Measurements from ENCODE around the gene PTPN23. TPM values are rescaled to one million over a fixed set of nuclear protein-coding genes. Genes with fewer than 3 reads are reported as not detected.

The PTPN23 gene
- total and polyA plus RNA-seq, 2 experiments from 2014 or later = 14.3 to 48.8 TPM

DNA sequence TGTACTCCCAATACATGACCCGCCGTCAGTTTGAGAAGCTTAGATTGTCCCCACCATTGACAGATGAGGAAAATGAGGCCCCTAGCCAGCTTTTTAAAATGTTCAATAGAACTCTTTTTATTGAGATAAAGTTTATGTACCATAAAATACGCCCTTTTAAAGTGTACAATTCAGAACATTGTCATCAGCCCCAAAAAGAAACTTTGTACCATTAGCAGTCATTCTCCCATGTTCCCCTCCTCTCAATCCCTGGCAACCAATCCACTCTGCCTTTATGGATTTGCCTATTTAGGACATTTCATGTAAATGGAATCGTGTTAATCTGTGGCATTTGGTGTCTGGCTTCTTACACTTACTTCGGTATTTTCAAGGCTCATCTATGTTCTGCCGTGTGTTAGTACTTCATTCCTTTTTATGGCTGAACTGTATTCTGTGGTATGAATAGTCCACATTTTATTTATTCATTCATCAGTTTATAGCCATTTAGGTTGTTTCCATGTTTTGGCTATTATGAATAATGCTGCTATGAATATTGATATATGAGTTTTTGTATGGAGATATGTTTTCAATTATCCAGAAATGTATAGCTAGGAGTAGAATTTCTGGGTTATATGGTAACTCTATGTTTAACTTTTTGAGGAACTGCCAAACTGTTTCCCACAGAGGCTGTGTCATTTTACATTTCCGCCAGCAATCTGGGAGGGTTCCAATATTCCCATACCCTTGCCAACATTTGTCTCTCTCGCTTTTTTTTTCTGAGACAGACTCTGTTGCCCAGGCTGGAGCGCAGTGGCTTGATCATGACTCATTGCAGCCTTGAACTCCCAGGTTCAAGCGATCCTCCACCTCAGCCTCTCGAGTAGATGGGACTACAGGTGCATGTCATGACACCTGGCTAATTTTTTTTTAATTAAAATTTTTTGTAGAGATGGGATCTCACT is 15.3 kb upstream of the PTPN23 start:
- TF ChIP-seq EZH2 (IDR thresholded peaks at IDR 0.05; ENCODE audit: low read depth, unreplicated experiment) (no peak), CREB1 (CRISPR knock-in tag; IDR thresholded peaks at IDR 0.05; ENCODE audit: low read depth) (no peak), STAT1 (IDR thresholded peaks at IDR 0.05; ENCODE audit: unreplicated experiment) (no peak), JUNB (IDR thresholded peaks at IDR 0.05; ENCODE audit: unreplicated experiment) (no peak), ZNF114 (CRISPR knock-in tag; IDR thresholded peaks at IDR 0.05) (no peak), POLR2AphosphoS5 (IDR thresholded peaks at IDR 0.05; ENCODE audit: low read depth) (no peak), NANOG (IDR thresholded peaks at IDR 0.05; ENCODE audit: borderline replicate concordance) (no peak)
- TF ChIP-seq, protein P1, sequence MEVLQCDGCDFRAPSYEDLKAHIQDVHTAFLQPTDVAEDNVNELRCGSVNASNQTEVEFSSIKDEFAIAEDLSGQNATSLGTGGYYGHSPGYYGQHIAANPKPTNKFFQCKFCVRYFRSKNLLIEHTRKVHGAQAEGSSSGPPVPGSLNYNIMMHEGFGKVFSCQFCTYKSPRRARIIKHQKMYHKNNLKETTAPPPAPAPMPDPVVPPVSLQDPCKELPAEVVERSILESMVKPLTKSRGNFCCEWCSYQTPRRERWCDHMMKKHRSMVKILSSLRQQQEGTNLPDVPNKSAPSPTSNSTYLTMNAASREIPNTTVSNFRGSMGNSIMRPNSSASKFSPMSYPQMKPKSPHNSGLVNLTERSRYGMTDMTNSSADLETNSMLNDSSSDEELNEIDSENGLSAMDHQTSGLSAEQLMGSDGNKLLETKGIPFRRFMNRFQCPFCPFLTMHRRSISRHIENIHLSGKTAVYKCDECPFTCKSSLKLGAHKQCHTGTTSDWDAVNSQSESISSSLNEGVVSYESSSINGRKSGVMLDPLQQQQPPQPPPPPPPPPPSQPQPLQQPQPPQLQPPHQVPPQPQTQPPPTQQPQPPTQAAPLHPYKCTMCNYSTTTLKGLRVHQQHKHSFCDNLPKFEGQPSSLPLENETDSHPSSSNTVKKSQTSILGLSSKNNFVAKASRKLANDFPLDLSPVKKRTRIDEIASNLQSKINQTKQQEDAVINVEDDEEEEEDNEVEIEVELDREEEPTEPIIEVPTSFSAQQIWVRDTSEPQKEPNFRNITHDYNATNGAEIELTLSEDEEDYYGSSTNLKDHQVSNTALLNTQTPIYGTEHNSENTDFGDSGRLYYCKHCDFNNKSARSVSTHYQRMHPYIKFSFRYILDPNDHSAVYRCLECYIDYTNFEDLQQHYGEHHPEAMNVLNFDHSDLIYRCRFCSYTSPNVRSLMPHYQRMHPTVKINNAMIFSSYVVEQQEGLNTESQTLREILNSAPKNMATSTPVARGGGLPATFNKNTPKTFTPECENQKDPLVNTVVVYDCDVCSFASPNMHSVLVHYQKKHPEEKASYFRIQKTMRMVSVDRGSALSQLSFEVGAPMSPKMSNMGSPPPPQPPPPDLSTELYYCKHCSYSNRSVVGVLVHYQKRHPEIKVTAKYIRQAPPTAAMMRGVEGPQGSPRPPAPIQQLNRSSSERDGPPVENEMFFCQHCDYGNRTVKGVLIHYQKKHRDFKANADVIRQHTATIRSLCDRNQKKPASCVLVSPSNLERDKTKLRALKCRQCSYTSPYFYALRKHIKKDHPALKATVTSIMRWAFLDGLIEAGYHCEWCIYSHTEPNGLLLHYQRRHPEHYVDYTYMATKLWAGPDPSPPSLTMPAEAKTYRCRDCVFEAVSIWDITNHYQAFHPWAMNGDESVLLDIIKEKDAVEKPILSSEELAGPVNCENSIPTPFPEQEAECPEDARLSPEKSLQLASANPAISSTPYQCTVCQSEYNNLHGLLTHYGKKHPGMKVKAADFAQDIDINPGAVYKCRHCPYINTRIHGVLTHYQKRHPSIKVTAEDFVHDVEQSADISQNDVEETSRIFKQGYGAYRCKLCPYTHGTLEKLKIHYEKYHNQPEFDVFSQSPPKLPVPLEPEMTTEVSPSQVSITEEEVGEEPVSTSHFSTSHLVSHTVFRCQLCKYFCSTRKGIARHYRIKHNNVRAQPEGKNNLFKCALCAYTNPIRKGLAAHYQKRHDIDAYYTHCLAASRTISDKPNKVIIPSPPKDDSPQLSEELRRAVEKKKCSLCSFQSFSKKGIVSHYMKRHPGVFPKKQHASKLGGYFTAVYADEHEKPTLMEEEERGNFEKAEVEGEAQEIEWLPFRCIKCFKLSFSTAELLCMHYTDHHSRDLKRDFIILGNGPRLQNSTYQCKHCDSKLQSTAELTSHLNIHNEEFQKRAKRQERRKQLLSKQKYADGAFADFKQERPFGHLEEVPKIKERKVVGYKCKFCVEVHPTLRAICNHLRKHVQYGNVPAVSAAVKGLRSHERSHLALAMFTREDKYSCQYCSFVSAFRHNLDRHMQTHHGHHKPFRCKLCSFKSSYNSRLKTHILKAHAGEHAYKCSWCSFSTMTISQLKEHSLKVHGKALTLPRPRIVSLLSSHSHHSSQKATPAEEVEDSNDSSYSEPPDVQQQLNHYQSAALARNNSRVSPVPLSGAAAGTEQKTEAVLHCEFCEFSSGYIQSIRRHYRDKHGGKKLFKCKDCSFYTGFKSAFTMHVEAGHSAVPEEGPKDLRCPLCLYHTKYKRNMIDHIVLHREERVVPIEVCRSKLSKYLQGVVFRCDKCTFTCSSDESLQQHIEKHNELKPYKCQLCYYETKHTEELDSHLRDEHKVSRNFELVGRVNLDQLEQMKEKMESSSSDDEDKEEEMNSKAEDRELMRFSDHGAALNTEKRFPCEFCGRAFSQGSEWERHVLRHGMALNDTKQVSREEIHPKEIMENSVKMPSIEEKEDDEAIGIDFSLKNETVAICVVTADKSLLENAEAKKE (CRISPR knock-in tag; IDR thresholded peaks at IDR 0.05) = no peak
- TF ChIP-seq, protein P2, sequence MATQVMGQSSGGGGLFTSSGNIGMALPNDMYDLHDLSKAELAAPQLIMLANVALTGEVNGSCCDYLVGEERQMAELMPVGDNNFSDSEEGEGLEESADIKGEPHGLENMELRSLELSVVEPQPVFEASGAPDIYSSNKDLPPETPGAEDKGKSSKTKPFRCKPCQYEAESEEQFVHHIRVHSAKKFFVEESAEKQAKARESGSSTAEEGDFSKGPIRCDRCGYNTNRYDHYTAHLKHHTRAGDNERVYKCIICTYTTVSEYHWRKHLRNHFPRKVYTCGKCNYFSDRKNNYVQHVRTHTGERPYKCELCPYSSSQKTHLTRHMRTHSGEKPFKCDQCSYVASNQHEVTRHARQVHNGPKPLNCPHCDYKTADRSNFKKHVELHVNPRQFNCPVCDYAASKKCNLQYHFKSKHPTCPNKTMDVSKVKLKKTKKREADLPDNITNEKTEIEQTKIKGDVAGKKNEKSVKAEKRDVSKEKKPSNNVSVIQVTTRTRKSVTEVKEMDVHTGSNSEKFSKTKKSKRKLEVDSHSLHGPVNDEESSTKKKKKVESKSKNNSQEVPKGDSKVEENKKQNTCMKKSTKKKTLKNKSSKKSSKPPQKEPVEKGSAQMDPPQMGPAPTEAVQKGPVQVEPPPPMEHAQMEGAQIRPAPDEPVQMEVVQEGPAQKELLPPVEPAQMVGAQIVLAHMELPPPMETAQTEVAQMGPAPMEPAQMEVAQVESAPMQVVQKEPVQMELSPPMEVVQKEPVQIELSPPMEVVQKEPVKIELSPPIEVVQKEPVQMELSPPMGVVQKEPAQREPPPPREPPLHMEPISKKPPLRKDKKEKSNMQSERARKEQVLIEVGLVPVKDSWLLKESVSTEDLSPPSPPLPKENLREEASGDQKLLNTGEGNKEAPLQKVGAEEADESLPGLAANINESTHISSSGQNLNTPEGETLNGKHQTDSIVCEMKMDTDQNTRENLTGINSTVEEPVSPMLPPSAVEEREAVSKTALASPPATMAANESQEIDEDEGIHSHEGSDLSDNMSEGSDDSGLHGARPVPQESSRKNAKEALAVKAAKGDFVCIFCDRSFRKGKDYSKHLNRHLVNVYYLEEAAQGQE (IDR thresholded peaks at IDR 0.05; ENCODE audit: unreplicated experiment) = no peak
- TF ChIP-seq, protein P3, sequence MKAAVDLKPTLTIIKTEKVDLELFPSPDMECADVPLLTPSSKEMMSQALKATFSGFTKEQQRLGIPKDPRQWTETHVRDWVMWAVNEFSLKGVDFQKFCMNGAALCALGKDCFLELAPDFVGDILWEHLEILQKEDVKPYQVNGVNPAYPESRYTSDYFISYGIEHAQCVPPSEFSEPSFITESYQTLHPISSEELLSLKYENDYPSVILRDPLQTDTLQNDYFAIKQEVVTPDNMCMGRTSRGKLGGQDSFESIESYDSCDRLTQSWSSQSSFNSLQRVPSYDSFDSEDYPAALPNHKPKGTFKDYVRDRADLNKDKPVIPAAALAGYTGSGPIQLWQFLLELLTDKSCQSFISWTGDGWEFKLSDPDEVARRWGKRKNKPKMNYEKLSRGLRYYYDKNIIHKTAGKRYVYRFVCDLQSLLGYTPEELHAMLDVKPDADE (IDR thresholded peaks at IDR 0.05) = no peak
- TF ChIP-seq, protein P4, sequence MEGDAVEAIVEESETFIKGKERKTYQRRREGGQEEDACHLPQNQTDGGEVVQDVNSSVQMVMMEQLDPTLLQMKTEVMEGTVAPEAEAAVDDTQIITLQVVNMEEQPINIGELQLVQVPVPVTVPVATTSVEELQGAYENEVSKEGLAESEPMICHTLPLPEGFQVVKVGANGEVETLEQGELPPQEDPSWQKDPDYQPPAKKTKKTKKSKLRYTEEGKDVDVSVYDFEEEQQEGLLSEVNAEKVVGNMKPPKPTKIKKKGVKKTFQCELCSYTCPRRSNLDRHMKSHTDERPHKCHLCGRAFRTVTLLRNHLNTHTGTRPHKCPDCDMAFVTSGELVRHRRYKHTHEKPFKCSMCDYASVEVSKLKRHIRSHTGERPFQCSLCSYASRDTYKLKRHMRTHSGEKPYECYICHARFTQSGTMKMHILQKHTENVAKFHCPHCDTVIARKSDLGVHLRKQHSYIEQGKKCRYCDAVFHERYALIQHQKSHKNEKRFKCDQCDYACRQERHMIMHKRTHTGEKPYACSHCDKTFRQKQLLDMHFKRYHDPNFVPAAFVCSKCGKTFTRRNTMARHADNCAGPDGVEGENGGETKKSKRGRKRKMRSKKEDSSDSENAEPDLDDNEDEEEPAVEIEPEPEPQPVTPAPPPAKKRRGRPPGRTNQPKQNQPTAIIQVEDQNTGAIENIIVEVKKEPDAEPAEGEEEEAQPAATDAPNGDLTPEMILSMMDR (conservative IDR thresholded peaks at IDR 0.05; ENCODE audit: low read depth in 2 of 2) = no peak
- H3K27me3 ChIP-seq (ENCODE audit: insufficient read depth) = no peaks in the 10 kb centered on the region
- no peak overlapping the region for H3K4me3 ChIP-seq
- no peak for DNase-seq (ENCODE audit: low spot score)
- no peak overlapping the region for H3K27ac Mint-ChIP-seq
- H3K9me2 ChIP-seq (ENCODE audit: insufficient read depth) = no peaks in the 10 kb centered on the region
- no peaks in the 10 kb centered on the region; the same call in 1 of the 3 replicates for H3K4me1 Mint-ChIP-seq
- H3K27me3 Mint-ChIP-seq (ENCODE audit: insufficient read depth, low read depth, poor library complexity) = peaks cover 8% of the 10 kb centered on the region
- no peaks in the 10 kb centered on the region for H3K36me3 ChIP-seq (ENCODE audit: insufficient read depth)
- H3K9me3 Mint-ChIP-seq = peaks cover 8% of the 10 kb centered on the region
- H4K20me1 ChIP-seq (replicated peaks; ENCODE audit: insufficient read depth) = no peaks in the 10 kb centered on the region
- peaks cover under 1% of the 10 kb centered on the region for H3K36me3 Mint-ChIP-seq (ENCODE audit: low read depth)
- no peak overlapping the region for H2AFZ ChIP-seq
- no peak overlapping the region for H3K27ac ChIP-seq (ENCODE audit: low read depth)
- H3K79me2 ChIP-seq (replicated peaks; ENCODE audit: insufficient read depth) = no peaks in the 10 kb centered on the region
- no peak overlapping the region for H3K4me2 ChIP-seq
- H3F3A ChIP-seq (replicated peaks; ENCODE audit: low read depth) = no peaks in the 10 kb centered on the region
- H3K4me1 ChIP-seq (ENCODE audit: insufficient read depth) = no peaks in the 10 kb centered on the region
- ATAC-seq = no peak
- H3K4me3 Mint-ChIP-seq = no peak overlapping the region

Data from GM23338 (cell line).